Body of pancreas (tissue), 4 donors: ENCODE measurements around the gene TMOD2. TPM values are rescaled to one million over a fixed set of nuclear protein-coding genes. Genes with fewer than 3 reads are reported as not detected.

Experiments
- ATAC-seq: fragments of 150-250 bp; one replicate; pipeline ENCODE4 v1.9.1; 2016
- DNase-seq, 4 donors: peaks; one replicate each; pipeline ENCODE4 v3.0.0-alpha.2; 2019
- H3K27ac ChIP-seq, 4 donors: fragments of 200-600 bp; sonication (generic); 1 replicate in 3 of 4; 2 replicates in 1 of 4; pipeline versions ENCODE4 v1.5.1 to v1.6.1; 2016 to 2019; ENCODE audit warnings: mild to moderate bottlenecking in 1 of 4, mixed read lengths in 1 of 4, moderate library complexity in 1 of 4
- H3K27me3 ChIP-seq, 2 donors: fragments of 200-600 bp; sonication (generic); one replicate each; pipeline ENCODE4 v1.6.0; 2016; ENCODE audit warnings: mild to moderate bottlenecking in 1 of 2
- H3K36me3 ChIP-seq, 2 donors: fragments of 200-600 bp; sonication (generic); replicated peaks in 1 of 2; 2 replicates each; pipeline ENCODE4 v1.5.1; 2016; ENCODE audit warnings: low read depth in 2 of 2; ENCODE audit not compliant: insufficient read depth in 1 of 2
- H3K4me1 ChIP-seq: fragments of 200-600 bp; sonication (generic); one replicate; pipeline ENCODE4 v1.6.0; 2016
- H3K4me3 ChIP-seq, 2 donors: fragments of 200-600 bp; sonication (generic); 1 replicate in 1 of 2; 2 replicates in 1 of 2; pipeline ENCODE4 v1.5.1; 2016 to 2019
- H3K9me3 ChIP-seq, 3 donors: fragments of 200-600 bp; sonication (generic); 1 replicate in 2 of 3; 2 replicates in 1 of 3; pipeline ENCODE4 v1.5.1; 2016
- CTCF ChIP-seq, 7 experiments: fragments of 450-650 bp in 4 of 7; fragments of 200-600 bp in 3 of 7; sonication (generic) in 3 of 7; IDR thresholded peaks; one replicate each; pipeline ENCODE4 v1.5.1; 2016 to 2019; ENCODE audit warnings: antibody characterized with exemption in 7 of 7
- POLR2A ChIP-seq, 3 donors: fragments of 450-650 bp; IDR thresholded peaks; one replicate each; pipeline ENCODE4 v1.6.1; 2016; ENCODE audit warnings: antibody characterized with exemption in 3 of 3, mild to moderate bottlenecking in 2 of 3
- WGBS, 2 donors: methylation state at CpG; one replicate each; pipeline ENCODE4 v1.1.5; 2017; 5-methylcytosine and 5-hydroxymethylcytosine counted together
- intact Hi-C: fragments of 100-400 bp; cut with DNase I; formaldehyde crosslinking; loops from one replicate; pipeline ENCODE4 v1.15.1; 2023
- total RNA-seq, 2 donors: library from RNA; depleted of rRNA; stranded (reverse); fragments of >200 nt; gene quantifications; one replicate each; pipeline ENCODE4 v1.1.0, GENCODE V29; 2016

TMOD2 gene
- total RNA-seq, 2 donors from 2014 or later, result 6.5 to 7.3 TPM

- WGBS, 2 donors, result 69 to 72% methylated on average over 9 of the region's 9 CpGs
- no peak overlapping the region for H3K27ac ChIP-seq
- intact Hi-C loops, result no loop called here
- H3K36me3 ChIP-seq, result no peaks in the 10 kb centered on the region
- peaks cover 21% of the 10 kb centered on the region for H3K4me1 ChIP-seq
- ATAC-seq, result no peak
- no peak overlapping the region for H3K4me3 ChIP-seq
- TF ChIP-seq POLR2A (IDR thresholded peaks at IDR 0.05) (no peak), CTCF (IDR thresholded peaks at IDR 0.05) (no peak)
- H3K27me3 ChIP-seq, result no peaks in the 10 kb centered on the region
- no peaks in the 10 kb centered on the region for H3K9me3 ChIP-seq
- no peak for DNase-seq
Measured at GRCh38 chr15:51828621-51829375, 77.4 kb downstream of the TMOD2 start.

- intact Hi-C loops, result no loop called here
- H3K9me3 ChIP-seq, result no peaks in the 10 kb centered on the region
- ATAC-seq (peak; percentile 92), DNase-seq (peak; percentile 91 to 94 (median 92))
- H3K4me1 ChIP-seq, result peaks cover 21% of the 10 kb centered on the region
- TF ChIP-seq POLR2A (IDR thresholded peaks at IDR 0.05), result peak; percentile 88 to 94 (median 94)
- TF ChIP-seq CTCF (IDR thresholded peaks at IDR 0.05), result peak in 2 of 7 experiments; percentile 20 to 21
- H3K27me3 ChIP-seq, result no peaks in the 10 kb centered on the region
- H3K27ac ChIP-seq, result peak within 1 kb of the TSS; percentile 91 to 96 (median 94)
- 2 to 13% methylated on average over 7 to 86 of the region's 89 CpGs for WGBS, 2 donors
- peak within 1 kb of the TSS; percentile 89 to 93 for H3K4me3 ChIP-seq
- H3K36me3 ChIP-seq, result no peaks in the 10 kb centered on the region
Measured at GRCh38 chr15:51829376-51830275, 78.2 kb downstream of the TMOD2 start, which contains the start of gene TMOD3. TSS of gene TMOD3 (plus strand) at chr15:51829653. CDS start at chr15:51862885, 33,232 bp downstream.

GRCh38 chr15:51830276-51830806 is 78.9 kb downstream of the TMOD2 start:
- TF ChIP-seq CTCF (IDR thresholded peaks at IDR 0.05), result no peak
- no peak for TF ChIP-seq POLR2A (IDR thresholded peaks at IDR 0.05)
- Histone ChIP-seq H3K4me3 (peak overlapping the region; percentile 89 to 93), H3K27ac (peak overlapping the region; percentile 91 to 96 (median 94)), H3K36me3 (no peaks in the 10 kb centered on the region), H3K27me3 (no peaks in the 10 kb centered on the region), H3K9me3 (no peaks in the 10 kb centered on the region), H3K4me1 (peaks cover 21% of the 10 kb centered on the region)
- DNase-seq (peak in 1 of 4 donors; percentile 43), ATAC-seq (peak; percentile 28)
- intact Hi-C loops, result no loop called here
- WGBS, 2 donors, result 0% methylated on average over 8 of the region's 8 CpGs

- Histone ChIP-seq H3K36me3 (no peaks in the 10 kb centered on the region), H3K4me3 (no peak overlapping the region), H3K27ac (no peak overlapping the region), H3K4me1 (peaks cover 37% of the 10 kb centered on the region), H3K27me3 (no peaks in the 10 kb centered on the region), H3K9me3 (no peaks in the 10 kb centered on the region)
- WGBS, 2 donors, result 79 to 89% methylated on average over 1 of the region's 1 CpG
- no peak for DNase-seq
- no peak for ATAC-seq
- intact Hi-C loops, result no loop called here
- no peak for TF ChIP-seq POLR2A (IDR thresholded peaks at IDR 0.05)
- no peak for TF ChIP-seq CTCF (IDR thresholded peaks at IDR 0.05)
Measured at GRCh38 chr15:51833772-51834171, 82.4 kb downstream of the TMOD2 start.
